Naive thymus-derived CD4-positive, alpha-beta T cell (primary cell): ENCODE measurements around the gene XKRX. TPM values are rescaled to one million over a fixed set of nuclear protein-coding genes. Genes with fewer than 3 reads are reported as not detected.

Experiments
- ATAC-seq: fragments of 150-1000 bp; cut with Tn5 transposase; 2 replicates; pipeline ENCODE4 v1.10.0; 2021; ENCODE audit warnings: mild to moderate bottlenecking, moderate library complexity
- CTCF ChIA-PET: fragments of 350-600 bp; sonication (Branson Sonifier 250); formaldehyde crosslinking; loops from one replicate; lab custom pipeline; 2021; ENCODE audit warnings: antibody characterized with exemption; lab: Charles Lee
- POLR2A ChIA-PET: fragments of 350-600 bp; sonication (Branson Sonifier 250); formaldehyde crosslinking; loops from one replicate; lab custom pipeline; 2021; ENCODE audit warnings: antibody characterized with exemption, inconsistent platforms; lab: Charles Lee
- DNase-seq, 9 donors: peaks; one replicate each; pipeline versions ENCODE4 v3.0.0 to v3.0.0-alpha.2; 2020 to 2022; ENCODE audit warnings: mixed read lengths in 1 of 9
- H3K27ac ChIP-seq: one replicate; pipeline ENCODE4 v1.7.0; 2013; ENCODE audit warnings: mild to moderate bottlenecking, low read depth, low read length, moderate library complexity
- H3K27me3 ChIP-seq, 2 donors: one replicate each; pipeline ENCODE4 v1.7.0; 2013; ENCODE audit warnings: low read length in 2 of 2, mild to moderate bottlenecking in 2 of 2, moderate library complexity in 2 of 2; ENCODE audit not compliant: control insufficient read depth in 2 of 2, insufficient read depth in 2 of 2
- H3K36me3 ChIP-seq, 3 experiments: 1 replicate in 2 of 3; 2 replicates in 1 of 3; pipeline ENCODE4 v1.7.0; 2013; ENCODE audit warnings: low read length in 3 of 3, mild to moderate bottlenecking in 3 of 3, moderate library complexity in 1 of 3; ENCODE audit not compliant: insufficient read depth in 3 of 3, control insufficient read depth in 2 of 3
- H3K4me1 ChIP-seq, 2 donors: one replicate each; pipeline ENCODE4 v1.7.0; 2013; ENCODE audit warnings: low read length in 2 of 2, mild to moderate bottlenecking in 2 of 2, moderate library complexity in 1 of 2; ENCODE audit not compliant: control insufficient read depth in 2 of 2, insufficient read depth in 2 of 2
- H3K4me3 ChIP-seq: 2 replicates; pipeline ENCODE4 v1.7.0; 2013; ENCODE audit warnings: mild to moderate bottlenecking, low read length
- H3K9me3 ChIP-seq, 3 experiments: 1 replicate in 2 of 3; 2 replicates in 1 of 3; pipeline ENCODE4 v1.7.0; 2013; ENCODE audit warnings: low read length in 3 of 3; ENCODE audit not compliant: control insufficient read depth in 2 of 3
- H3K27ac Mint-ChIP-seq, 9 donors: one replicate each; pipeline ENCODE4 v1.8.0; 2020 to 2022; ENCODE audit warnings: mixed read lengths in 9 of 9, mild to moderate bottlenecking in 8 of 9, moderate library complexity in 5 of 9, inconsistent platforms in 2 of 9
- H3K27me3 Mint-ChIP-seq, 5 donors: one replicate each; pipeline ENCODE4 v1.8.0; 2021 to 2022; ENCODE audit warnings: mixed read lengths in 5 of 5, mild to moderate bottlenecking in 1 of 5
- H3K36me3 Mint-ChIP-seq, 5 donors: one replicate each; pipeline ENCODE4 v1.8.0; 2020 to 2022; ENCODE audit warnings: mixed read lengths in 5 of 5, mild to moderate bottlenecking in 3 of 5, inconsistent platforms in 1 of 5
- H3K4me1 Mint-ChIP-seq, 7 donors: one replicate each; pipeline ENCODE4 v1.8.0; 2020 to 2022; ENCODE audit warnings: mixed read lengths in 7 of 7, mild to moderate bottlenecking in 3 of 7, inconsistent platforms in 1 of 7
- H3K4me3 Mint-ChIP-seq, 10 donors: one replicate each; pipeline ENCODE4 v1.8.0; 2020 to 2022; ENCODE audit warnings: mild to moderate bottlenecking in 10 of 10, mixed read lengths in 10 of 10, moderate library complexity in 6 of 10, inconsistent platforms in 2 of 10
- H3K9me3 Mint-ChIP-seq, 11 donors: one replicate each; pipeline ENCODE4 v1.8.0; 2020 to 2022; ENCODE audit warnings: mixed read lengths in 11 of 11, mild to moderate bottlenecking in 4 of 11, inconsistent platforms in 1 of 11, moderate library complexity in 1 of 11
- intact Hi-C, 2 donors: fragments of 100-400 bp; cut with micrococcal nuclease; formaldehyde crosslinking; loops; one replicate each; pipeline ENCODE4 v1.15.1; 2023
- polyA plus RNA-seq, 2 donors: library from polyadenylated mRNA; unstranded; fragments of 300-500 nt; fragmentation: Illumina TruSeq; gene quantifications; one replicate each; pipeline ENCODE4 v1.2.3, GENCODE V29; 2021
- total RNA-seq, 6 experiments: library from RNA in 5 of 6; stranded (reverse) in 5 of 6; gene quantifications; 1 replicate in 5 of 6; 2 replicates in 1 of 6; pipeline ENCODE4 v1.2.3 and lab custom pipeline; 2021 to 2026

The XKRX gene
- 1 to 10 TPM in 4 of 5 experiments, under 1 TPM in 1; 0.10 to 3.4 (median 1.5) TPM for total RNA-seq
- polyA plus RNA-seq, result 1 to 10 TPM in 1 of 2 donors, under 1 TPM in 1; 0.09 to 2.1 TPM
- 9.4 reads per million, percentile 34 among the genes with 10 or more reads in this experiment for total RNA-seq (lab: John Stamatoyannopoulos, UW)

DNA sequence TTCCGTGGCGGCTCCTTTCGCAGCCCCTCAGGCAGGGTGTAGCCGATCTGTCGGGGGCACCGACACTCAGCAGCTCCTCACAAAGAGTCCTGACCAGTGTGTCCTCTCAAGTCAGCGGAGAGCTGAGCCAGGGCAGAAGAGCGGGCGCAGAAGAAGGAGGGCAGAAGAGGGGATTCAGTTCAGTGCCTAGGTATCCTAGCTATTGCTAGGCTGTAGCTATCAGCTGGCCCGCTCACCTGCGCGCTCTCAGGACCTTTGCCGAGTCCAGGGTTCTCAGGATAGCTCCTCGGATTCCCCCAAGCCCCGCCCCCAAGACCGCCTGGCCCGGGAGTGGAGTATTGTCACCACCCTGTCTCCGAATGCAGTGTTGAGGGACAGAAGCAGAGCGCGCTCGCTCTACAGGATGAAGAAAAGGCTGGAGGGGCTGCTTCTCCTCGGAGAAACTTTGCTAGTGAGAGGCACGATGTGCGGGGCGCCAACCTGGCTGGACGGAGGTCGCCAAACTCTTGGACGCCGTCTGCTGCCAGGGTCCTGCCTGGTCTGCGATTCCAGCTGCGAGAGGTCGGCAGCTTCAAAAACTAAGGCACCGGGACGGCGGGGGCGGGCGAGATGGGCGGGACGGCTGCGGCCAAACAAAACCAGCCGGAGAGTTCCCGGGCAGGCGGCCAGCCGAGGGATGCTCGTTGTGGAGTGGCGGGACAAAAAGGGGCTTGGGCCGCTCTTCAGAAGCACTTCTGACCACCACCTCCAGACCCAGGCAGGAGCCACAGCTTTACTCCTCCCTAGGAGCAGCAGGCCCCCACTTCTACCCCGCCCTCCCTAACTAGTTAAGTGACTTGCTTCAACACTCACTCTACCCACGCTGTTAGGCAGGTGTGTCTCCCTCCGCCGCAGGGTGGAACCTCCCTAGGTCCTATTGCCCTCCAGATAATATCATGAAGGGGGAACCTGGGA is at the start of gene XKRX:
XKRX (minus strand) TSS at position 258 of the 954 bp plus-strand sequence. CDS start 613 bp downstream, outside the sequence.
- DNase-seq (peak in 8 of 9 donors; percentile 16 to 64 (median 41)), ATAC-seq (peak; percentile 90)
- H3K36me3 Mint-ChIP-seq, result peaks cover 0 to 4% (median 0%) of the 10 kb centered on the region in 5 donors
- H3K27ac Mint-ChIP-seq, result peak within 1 kb of the TSS in 8 of 9 donors; percentile 50 to 90 (median 86)
- intact Hi-C loops, result loop anchor here (1.0 to 10.0 kb wide), 6 partner anchors 66 to 1726 kb away; partner anchors contain the start of genes CSTF2 (in 2 of the 2), CENPI (in 1 of the 2), GPRASP1 (in 1 of the 2) and TRMT2B (in 1 of the 2)
- Histone ChIP-seq H3K27ac (peak within 1 kb of the TSS; percentile 65), H3K4me1 (peaks cover 0 to 10% of the 10 kb centered on the region in 2 donors), H3K36me3 (no peaks in the 10 kb centered on the region), H3K4me3 (peak within 1 kb of the TSS; percentile 56), H3K9me3 (no peaks in the 10 kb centered on the region), H3K27me3 (no peaks in the 10 kb centered on the region)
- H3K27me3 Mint-ChIP-seq, result no peaks in the 10 kb centered on the region
- peak within 1 kb of the TSS; percentile 87 to 97 (median 95) for H3K4me3 Mint-ChIP-seq
- ChIA-PET POLR2A (interaction anchor here (1.0 kb wide), 1 partner anchor 12 kb away, joined by 3 read pairs; no protein-coding TSS in a partner anchor), CTCF (interaction anchor here (0.5 to 0.6 kb wide), 2 partner anchors 173 to 353 kb away, joined by 3 read pairs; no protein-coding TSS in a partner anchor)
- H3K9me3 Mint-ChIP-seq, result peaks cover 0 to 7% (median 0%) of the 10 kb centered on the region in 11 donors
- peaks cover 8 to 57% (median 47%) of the 10 kb centered on the region in 7 donors for H3K4me1 Mint-ChIP-seq

DNA sequence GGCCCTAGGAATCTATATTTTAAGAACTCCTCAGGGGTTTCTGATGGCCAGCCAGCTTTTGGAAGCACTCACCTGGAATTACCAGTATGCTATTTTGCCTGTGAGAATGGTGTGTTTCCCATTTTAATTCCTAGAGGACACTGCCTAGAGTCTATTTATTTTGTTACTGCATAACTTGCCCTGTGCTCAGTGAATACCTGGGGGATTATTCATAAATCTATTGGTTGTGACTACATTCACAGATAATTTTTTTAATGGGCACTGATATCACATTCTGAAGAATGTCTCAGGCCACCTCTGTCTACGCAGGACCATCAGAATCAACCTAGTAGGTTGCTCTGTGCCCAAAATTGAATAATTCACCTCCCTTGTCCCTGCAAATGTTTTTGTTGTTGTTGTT is 47.5 kb upstream of the XKRX start:
- H3K27me3 ChIP-seq, result no peaks in the 10 kb centered on the region
- intact Hi-C loops, result no loop called here
- ATAC-seq (no peak), DNase-seq (no peak)
- POLR2A ChIA-PET, result no interaction called here
- peaks cover 0 to 19% (median 6%) of the 10 kb centered on the region in 5 donors for H3K36me3 Mint-ChIP-seq
- no peak overlapping the region for H3K27ac ChIP-seq
- H3K27ac Mint-ChIP-seq, result no peak overlapping the region
- peaks cover 0 to 8% (median 0%) of the 10 kb centered on the region in 11 donors for H3K9me3 Mint-ChIP-seq
- CTCF ChIA-PET, result no interaction called here
- no peak overlapping the region for H3K4me3 Mint-ChIP-seq
- no peaks in the 10 kb centered on the region for H3K4me1 ChIP-seq
- H3K4me3 ChIP-seq, result no peak overlapping the region
- peaks cover 0 to 6% (median 0%) of the 10 kb centered on the region in 7 donors for H3K4me1 Mint-ChIP-seq
- H3K27me3 Mint-ChIP-seq, result no peaks in the 10 kb centered on the region
- H3K36me3 ChIP-seq, result peaks cover 0 to 4% (median 0%) of the 10 kb centered on the region in 3 experiments
- H3K9me3 ChIP-seq, result no peaks in the 10 kb centered on the region

- Histone ChIP-seq H3K27ac (no peak overlapping the region), H3K27me3 (no peaks in the 10 kb centered on the region), H3K36me3 (peaks cover 0 to 4% (median 0%) of the 10 kb centered on the region in 3 experiments), H3K4me3 (no peak overlapping the region), H3K4me1 (no peaks in the 10 kb centered on the region), H3K9me3 (no peaks in the 10 kb centered on the region)
- Mint-ChIP-seq H3K9me3 (peaks cover 0 to 8% (median 0%) of the 10 kb centered on the region in 11 donors), H3K27ac (no peak overlapping the region), H3K27me3 (no peaks in the 10 kb centered on the region), H3K36me3 (peaks cover 0 to 19% (median 6%) of the 10 kb centered on the region in 5 donors), H3K4me1 (peaks cover 0 to 6% (median 0%) of the 10 kb centered on the region in 7 donors), H3K4me3 (no peak overlapping the region)
- intact Hi-C loops, result no loop called here
- no peak for DNase-seq
- ChIA-PET POLR2A (no interaction called here), CTCF (no interaction called here)
- ATAC-seq, result no peak
These were observed 46.5 kb upstream of the XKRX start for GRCh38 chrX:100975212-100975611.

GRCh38 chrX:100973411-100973810 is 44.7 kb upstream of the XKRX start:
- ATAC-seq (no peak), DNase-seq (no peak)
- no peaks in the 10 kb centered on the region for H3K27me3 Mint-ChIP-seq
- H3K4me3 Mint-ChIP-seq, result no peak overlapping the region
- H3K9me3 Mint-ChIP-seq, result peaks cover 0 to 8% (median 0%) of the 10 kb centered on the region in 11 donors
- no peaks in the 10 kb centered on the region for H3K4me1 Mint-ChIP-seq
- peaks cover 0 to 19% (median 6%) of the 10 kb centered on the region in 5 donors for H3K36me3 Mint-ChIP-seq
- no peak overlapping the region for H3K27ac Mint-ChIP-seq
- H3K4me1 ChIP-seq, result no peaks in the 10 kb centered on the region
- POLR2A ChIA-PET, result no interaction called here
- no peaks in the 10 kb centered on the region for H3K27me3 ChIP-seq
- intact Hi-C loops, result no loop called here
- H3K36me3 ChIP-seq, result peaks cover 0 to 4% (median 0%) of the 10 kb centered on the region in 3 experiments
- no peak overlapping the region for H3K4me3 ChIP-seq
- H3K27ac ChIP-seq, result no peak overlapping the region
- H3K9me3 ChIP-seq, result no peaks in the 10 kb centered on the region
- CTCF ChIA-PET, result no interaction called here

- Mint-ChIP-seq H3K27me3 (no peaks in the 10 kb centered on the region), H3K9me3 (peaks cover 0 to 8% (median 0%) of the 10 kb centered on the region in 11 donors), H3K4me3 (no peak overlapping the region), H3K4me1 (no peaks in the 10 kb centered on the region), H3K27ac (no peak overlapping the region), H3K36me3 (peaks cover 0 to 13% (median 6%) of the 10 kb centered on the region in 5 donors)
- H3K4me3 ChIP-seq, result no peak overlapping the region
- POLR2A ChIA-PET, result interaction anchor here (0.5 kb wide), 1 partner anchor 94 kb away, joined by 4 read pairs; no protein-coding TSS in a partner anchor
- ATAC-seq, result no peak
- no peaks in the 10 kb centered on the region for H3K4me1 ChIP-seq
- H3K9me3 ChIP-seq, result no peaks in the 10 kb centered on the region
- no peaks in the 10 kb centered on the region for H3K27me3 ChIP-seq
- peaks cover 0 to 4% (median 0%) of the 10 kb centered on the region in 3 experiments for H3K36me3 ChIP-seq
- H3K27ac ChIP-seq, result no peak overlapping the region
- intact Hi-C loops, result no loop called here
- CTCF ChIA-PET, result no interaction called here
- no peak for DNase-seq
These were observed 41.2 kb upstream of the XKRX start for GRCh38 chrX:100969936-100970335.

GRCh38 chrX:100969408-100969807 is 40.7 kb upstream of the XKRX start, which contains the start of gene ARL13A:
Gene ARL13A, plus strand, starts transcription at chrX:100969708. Its CDS starts 3,982 bp downstream, at chrX:100973690.
- H3K27me3 Mint-ChIP-seq, result no peaks in the 10 kb centered on the region
- peaks cover 0 to 4% (median 0%) of the 10 kb centered on the region in 3 experiments for H3K36me3 ChIP-seq
- no peak within 1 kb of the TSS for H3K27ac Mint-ChIP-seq
- no peaks in the 10 kb centered on the region for H3K4me1 Mint-ChIP-seq
- H3K27ac ChIP-seq, result no peak within 1 kb of the TSS
- POLR2A ChIA-PET, result interaction anchor here (0.5 kb wide), 1 partner anchor 95 kb away, joined by 4 read pairs; no protein-coding TSS in a partner anchor
- no peak within 1 kb of the TSS for H3K4me3 ChIP-seq
- DNase-seq (no peak), ATAC-seq (no peak)
- no peak within 1 kb of the TSS for H3K4me3 Mint-ChIP-seq
- no peaks in the 10 kb centered on the region for H3K27me3 ChIP-seq
- no peaks in the 10 kb centered on the region for H3K4me1 ChIP-seq
- CTCF ChIA-PET, result no interaction called here
- no peaks in the 10 kb centered on the region for H3K9me3 ChIP-seq
- intact Hi-C loops, result no loop called here
- peaks cover 0 to 8% (median 0%) of the 10 kb centered on the region in 11 donors for H3K9me3 Mint-ChIP-seq
- peaks cover 0 to 10% (median 5%) of the 10 kb centered on the region in 5 donors for H3K36me3 Mint-ChIP-seq
